ENCODE results near the gene TNFRSF12A. TPM values are rescaled to one million over a fixed set of nuclear protein-coding genes. Genes with fewer than 3 reads are reported as not detected.

The TNFRSF12A gene
- polyA plus RNA-seq, 2 of the 4 experiments (the other 2 are of a cell fraction) = 111 to 314 TPM

- Histone ChIP-seq H3K9me3 (no peaks in the 10 kb centered on the region), H3K4me2 (no peak overlapping the region), H3K27ac (no peak overlapping the region), H3K4me1 (peaks cover 27% of the 10 kb centered on the region), H3K4me3 (no peak overlapping the region)
- no peak for TF ChIP-seq ZSCAN20 (CRISPR knock-in tag; IDR thresholded peaks at IDR 0.05)
- TF ChIP-seq POLR2AphosphoS2 (conservative IDR thresholded peaks at IDR 0.05; ENCODE audit: low read length) = 0 out of 2 replicates have a peak, but pooled peaks have one; percentile 1
- WGBS (ENCODE audit: missing lambda C conversion rate) = 86% methylated on average over 8 of the region's 8 CpGs
- DNase-seq (ENCODE audit: low read depth in 1 of 2, low spot score in 1 of 2) = no peak
- ATAC-seq = no peak
- FAIRE-seq = no peak
- CTCF ChIA-PET = interaction anchor here (0.6 to 11.0 kb wide), 13 partner anchors 8 to 107 kb away, joined by 3 to 214 read pairs (median 6); partner anchors contain the start of genes BICDL2, CLDN6, CLDN9 and TNFRSF12A
- POLR2A ChIA-PET = interaction anchor here (1.0 to 2.0 kb wide), 3 partner anchors 8 to 23 kb away, joined by 3 to 13 read pairs (median 7); partner anchors contain the start of gene TNFRSF12A
Observed at GRCh38 chr16:3027489-3027795, 7.3 kb downstream of the TNFRSF12A start.

GRCh38 chr16:3027983-3028715 is 8.0 kb downstream of the TNFRSF12A start:
- POLR2A ChIA-PET = interaction anchor here (1.2 to 2.0 kb wide), 3 partner anchors 8 to 130 kb away, joined by 4 to 13 read pairs (median 7); partner anchors contain the start of gene TNFRSF12A
- Histone ChIP-seq H3K4me1 (peaks cover 20% of the 10 kb centered on the region), H3K27ac (peak overlapping the region in 1 of 2 experiments; percentile 53; a peak in 3 of 6 replicates), H3K4me2 (peak overlapping the region; percentile 76), H3K9me3 (no peaks in the 10 kb centered on the region), H3K4me3 (no peak overlapping the region)
- no peak for FAIRE-seq
- ATAC-seq = peak; percentile 11 to 42
- CTCF ChIA-PET = interaction anchor here (0.6 to 11.0 kb wide), 18 partner anchors 9 to 543 kb away, joined by 3 to 214 read pairs (median 5); partner anchors contain the start of genes BICDL2, CLDN6, CLDN9 and TNFRSF12A
- TF ChIP-seq E2F6 (IDR thresholded peaks at IDR 0.05; ENCODE audit: borderline replicate concordance, low read depth) (no peak), TFCP2L1 (CRISPR knock-in tag; IDR thresholded peaks at IDR 0.05) (peak; percentile 1; the same call in 1 of the 2 replicates), CEBPB (IDR thresholded peaks at IDR 0.05) (no peak), RARB (CRISPR knock-in tag; IDR thresholded peaks at IDR 0.05) (0 out of 2 replicates have a peak, but pooled peaks have one; percentile 48), POLR2AphosphoS2 (conservative IDR thresholded peaks at IDR 0.05; ENCODE audit: low read length) (peak; percentile 68), PHF8 (IDR thresholded peaks at IDR 0.05; ENCODE audit: borderline replicate concordance, low read depth) (no peak), SMC3 (IDR thresholded peaks at IDR 0.05) (peak; percentile 77), JUN (IDR thresholded peaks at IDR 0.05) (peak in 1 of 2 experiments; percentile 72; a peak in 2 of 5 replicates), BHLHE40 (IDR thresholded peaks at IDR 0.05; ENCODE audit: low read depth, low read length) (no peak), HMGXB4 (CRISPR knock-in tag; IDR thresholded peaks at IDR 0.05; ENCODE audit: borderline replicate concordance) (peak; percentile 6; the same call in 1 of the 2 replicates), HOXA7 (CRISPR knock-in tag; IDR thresholded peaks at IDR 0.05) (peak; percentile 57; the same call in 1 of the 2 replicates), ZNF302 (CRISPR knock-in tag; IDR thresholded peaks at IDR 0.05) (no peak), TP53 (CRISPR knock-in tag; IDR thresholded peaks at IDR 0.05) (0 out of 2 replicates have a peak, but pooled peaks have one; percentile 47), CTCF (IDR thresholded peaks at IDR 0.05) (peak; percentile 88), RAD21 (conservative IDR thresholded peaks at IDR 0.05 in 1 of 2, IDR thresholded peaks at IDR 0.05 in 1 of 2) (peak; percentile 45 to 64), CBX8 (IDR thresholded peaks at IDR 0.05) (no peak)
- 20% methylated on average over 30 of the region's 58 CpGs for WGBS (ENCODE audit: missing lambda C conversion rate)
- DNase-seq (ENCODE audit: low read depth in 1 of 2, low spot score in 1 of 2) = peak; percentile 79 to 89
